B cell (primary cell): ENCODE data around the gene PDE11A. TPM values are rescaled to one million over a fixed set of nuclear protein-coding genes. Genes with fewer than 3 reads are reported as not detected.

Experiments used
- ATAC-seq: fragments of 200-7000 bp; cut with Tn5 transposase; one replicate; pipeline ENCODE4 v1.10.0; 2021; ENCODE audit warnings: low read depth, mild to moderate bottlenecking, moderate number of reproducible peaks, moderate library complexity
- CTCF ChIA-PET: fragments of 350-600 bp; sonication (Branson Sonifier 250); formaldehyde crosslinking; loops from one replicate; lab custom pipeline; 2021; ENCODE audit warnings: antibody characterized with exemption, inconsistent platforms; lab: Charles Lee
- POLR2A ChIA-PET: fragments of 350-600 bp; sonication (Branson Sonifier 250); formaldehyde crosslinking; loops from one replicate; lab custom pipeline; 2021; ENCODE audit warnings: antibody characterized with exemption; lab: Charles Lee
- DNase-seq: peaks from one replicate; pipeline ENCODE4 v3.0.0; 2013
- H2AFZ ChIP-seq: 2 replicates; pipeline ENCODE4 v1.6.1; 2012; ENCODE audit warnings: mild to moderate bottlenecking, low read depth, low read length; ENCODE audit not compliant: insufficient read depth, poor library complexity, severe bottlenecking
- H3K27ac ChIP-seq, 2 donors: 1 replicate in 1 of 2; 2 replicates in 1 of 2; pipeline ENCODE4 v1.5.1; 2012 to 2013; ENCODE audit warnings: low read length in 2 of 2, mild to moderate bottlenecking in 2 of 2, moderate library complexity in 1 of 2
- H3K27me3 ChIP-seq, 4 experiments: fragments of 200-600 bp in 1 of 4; sonication (generic) in 1 of 4; replicated peaks in 1 of 4; 1 replicate in 2 of 4; 2 replicates in 2 of 4; pipeline versions ENCODE4 v1.6.1 to v1.7.0; 2013 to 2016; ENCODE audit warnings: low read length in 3 of 4, mild to moderate bottlenecking in 2 of 4, mixed read lengths in 1 of 4, moderate library complexity in 1 of 4; ENCODE audit not compliant: insufficient read depth in 4 of 4, control insufficient read depth in 3 of 4; ENCODE audit errors: control extremely low read depth in 1 of 4
- H3K36me3 ChIP-seq, 2 experiments: replicated peaks in 1 of 2; 1 replicate in 1 of 2; 2 replicates in 1 of 2; pipeline versions ENCODE4 v1.6.1 to v1.7.1; 2013; ENCODE audit warnings: low read length in 1 of 2; ENCODE audit not compliant: insufficient read depth in 2 of 2, control insufficient read depth in 1 of 2; ENCODE audit errors: control extremely low read depth in 1 of 2, extremely low read depth in 1 of 2
- H3K4me1 ChIP-seq, 2 donors: fragments of 200-600 bp in 1 of 2; sonication (generic) in 1 of 2; 1 replicate in 1 of 2; 2 replicates in 1 of 2; pipeline versions ENCODE4 v1.5.1 to v1.6.1; 2013 to 2017; ENCODE audit warnings: low read length in 2 of 2; ENCODE audit not compliant: control insufficient read depth in 2 of 2, insufficient read depth in 2 of 2
- H3K4me2 ChIP-seq: replicated peaks from 2 replicates; pipeline ENCODE3; 2012; ENCODE audit warnings: mild to moderate bottlenecking, low read depth, low read length; ENCODE audit not compliant: poor library complexity, severe bottlenecking
- H3K4me3 ChIP-seq, 5 experiments: fragments of 200-600 bp in 1 of 5; sonication (generic) in 1 of 5; 1 replicate in 3 of 5; 2 replicates in 2 of 5; pipeline versions ENCODE4 v1.5.1 to v1.7.0; 2011 to 2016; ENCODE audit warnings: low read length in 4 of 5, mild to moderate bottlenecking in 4 of 5, low read depth in 2 of 5, control low read depth in 1 of 5, moderate library complexity in 1 of 5; ENCODE audit not compliant: insufficient read depth in 1 of 5; ENCODE audit errors: control extremely low read depth in 1 of 5, extremely low read depth in 1 of 5
- H3K79me2 ChIP-seq: fragments of 200-600 bp; sonication (generic); one replicate; pipeline ENCODE4 v1.6.0; 2016; ENCODE audit warnings: low read length; ENCODE audit not compliant: control insufficient read depth, insufficient read depth
- H3K9ac ChIP-seq: fragments of 200-600 bp; sonication (generic); 2 replicates; pipeline ENCODE4 v1.6.1; 2017; ENCODE audit warnings: mild to moderate bottlenecking, low read length, moderate library complexity
- H3K9me3 ChIP-seq, 3 donors: one replicate each; pipeline versions ENCODE4 v1.6.1 to v1.7.1; 2013; ENCODE audit warnings: low read length in 2 of 3; ENCODE audit not compliant: control insufficient read depth in 2 of 3, insufficient read depth in 1 of 3; ENCODE audit errors: control extremely low read depth in 1 of 3
- H4K20me1 ChIP-seq: 2 replicates; pipeline ENCODE4 v1.6.0; 2012; ENCODE audit warnings: mild to moderate bottlenecking, low read length; ENCODE audit not compliant: insufficient read depth, control insufficient read depth, poor library complexity, severe bottlenecking
- H3K27ac Mint-ChIP-seq: one replicate; pipeline ENCODE4 v1.8.0; 2021; ENCODE audit warnings: mixed read lengths
- H3K27me3 Mint-ChIP-seq: one replicate; pipeline ENCODE4 v1.8.0; 2021; ENCODE audit warnings: mixed read lengths
- H3K4me1 Mint-ChIP-seq: one replicate; pipeline ENCODE4 v1.8.0; 2021; ENCODE audit warnings: mixed read lengths
- H3K4me3 Mint-ChIP-seq: one replicate; pipeline ENCODE4 v1.8.0; 2021; ENCODE audit warnings: mixed read lengths
- H3K9me3 Mint-ChIP-seq: one replicate; pipeline ENCODE4 v1.8.0; 2022; ENCODE audit warnings: mixed read lengths; ENCODE audit not compliant: insufficient read depth
- CTCF ChIP-seq: fragments of 200-600 bp; IDR thresholded peaks from one replicate; pipeline ENCODE4 v1.8.0; 2022; ENCODE audit warnings: antibody characterized with exemption, mild to moderate bottlenecking
- EZH2 ChIP-seq: IDR thresholded peaks from 2 replicates; pipeline ENCODE4 v1.6.1; 2012; ENCODE audit warnings: borderline replicate concordance, low read depth, mild to moderate bottlenecking, moderate library complexity, low read length; ENCODE audit not compliant: insufficient read depth, poor library complexity, severe bottlenecking
- WGBS: methylation state at CpG from one replicate; pipeline ENCODE4 v1.1.5; 2013; ENCODE audit warnings: missing lambda C conversion rate; ENCODE audit not compliant: insufficient coverage; 5-methylcytosine and 5-hydroxymethylcytosine counted together
- intact Hi-C: fragments of 100-400 bp; cut with micrococcal nuclease; formaldehyde crosslinking; loops from one replicate; pipeline ENCODE4 v1.10.0; 2022
- polyA plus RNA-seq: library from polyadenylated mRNA; depleted of rRNA; stranded (reverse); fragments of >200 nt; gene quantifications from 2 replicates; pipeline ENCODE4 v1.2.3, GENCODE V29; 2012
- total RNA-seq, 2 donors: library from RNA; stranded (reverse); fragments of 120-200 nt in 1 of 2; gene quantifications; 1 replicate in 1 of 2; 2 replicates in 1 of 2; pipeline versions ENCODE4 v1.2.3 to v1.2.4, GENCODE V29; 2013 to 2022

The PDE11A gene
- total and polyA plus RNA-seq, 2 donors (not counting 1 experiment from before 2014, with no cell fraction given): 0.25 TPM; not detected in 1

DNA sequence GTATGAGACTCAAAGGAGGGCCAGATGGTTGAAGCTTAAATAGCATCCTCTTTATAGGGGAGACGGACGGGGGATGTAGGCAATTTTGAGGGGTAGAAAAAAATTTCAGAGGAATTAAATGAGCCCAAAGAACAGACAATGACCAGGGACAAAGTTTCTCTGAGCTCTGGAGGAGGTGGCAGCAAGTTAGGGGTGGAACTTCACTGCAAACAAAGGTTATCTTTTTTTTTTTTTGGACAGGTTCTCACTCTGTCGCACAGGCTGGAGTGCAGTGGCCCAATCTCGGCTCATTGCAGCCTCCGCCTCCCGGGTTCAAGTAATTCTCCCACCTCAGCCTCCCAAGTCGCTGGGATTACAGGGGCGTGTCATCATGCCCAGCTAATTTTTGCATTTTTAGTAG is 195.6 kb downstream of the PDE11A start:
- no peak for ATAC-seq
- 97% methylated on average over 5 of the region's 8 CpGs for WGBS

GRCh38 chr2:177874686-177875085 is 197.9 kb downstream of the PDE11A start:
- DNase-seq (no peak), ATAC-seq (no peak)
- Histone ChIP-seq H3K79me2 (no peaks in the 10 kb centered on the region), H2AFZ (no peak overlapping the region), H3K27me3 (no peaks in the 10 kb centered on the region), H3K36me3 (no peaks in the 10 kb centered on the region), H3K9me3 (no peaks in the 10 kb centered on the region), H3K27ac (no peak overlapping the region), H3K4me1 (no peaks in the 10 kb centered on the region), H3K4me3 (no peak overlapping the region), H3K4me2 (no peak overlapping the region), H4K20me1 (no peaks in the 10 kb centered on the region), H3K9ac (no peak overlapping the region)
- ChIA-PET CTCF (no interaction called here), POLR2A (no interaction called here)
- TF ChIP-seq CTCF (no peak), EZH2 (no peak)
- intact Hi-C loops: no loop called here
- peaks cover 3% of the 10 kb centered on the region for H3K27me3 Mint-ChIP-seq
- no peaks in the 10 kb centered on the region for H3K9me3 Mint-ChIP-seq
- no peak overlapping the region for H3K27ac Mint-ChIP-seq
- no peaks in the 10 kb centered on the region for H3K4me1 Mint-ChIP-seq
- H3K4me3 Mint-ChIP-seq: no peak overlapping the region
- 97% methylated on average over 4 of the region's 4 CpGs for WGBS

More for the DNA sequence above, 195.6 kb downstream of the PDE11A start:
- ChIA-PET CTCF (no interaction called here), POLR2A (no interaction called here)
- intact Hi-C loops: no loop called here
- Histone ChIP-seq H4K20me1 (no peaks in the 10 kb centered on the region), H3K27me3 (no peaks in the 10 kb centered on the region), H3K4me1 (no peaks in the 10 kb centered on the region), H3K4me3 (no peak overlapping the region), H3K27ac (no peak overlapping the region), H3K9me3 (no peaks in the 10 kb centered on the region), H3K4me2 (no peak overlapping the region), H2AFZ (no peak overlapping the region), H3K9ac (no peak overlapping the region), H3K36me3 (no peaks in the 10 kb centered on the region), H3K79me2 (no peaks in the 10 kb centered on the region)
- peaks cover 3% of the 10 kb centered on the region for H3K27me3 Mint-ChIP-seq
- H3K27ac Mint-ChIP-seq: no peak overlapping the region
- no peak for DNase-seq
- no peaks in the 10 kb centered on the region for H3K9me3 Mint-ChIP-seq
- TF ChIP-seq EZH2: no peak
- no peak for TF ChIP-seq CTCF
- no peaks in the 10 kb centered on the region for H3K4me1 Mint-ChIP-seq
- no peak overlapping the region for H3K4me3 Mint-ChIP-seq
